ENCODE data around the gene MEGF6. TPM values are rescaled to one million over a fixed set of nuclear protein-coding genes. Genes with fewer than 3 reads are reported as not detected.

The MEGF6 gene
- total RNA-seq, 1 donor from 2014 or later, result 1.3 TPM

DNA sequence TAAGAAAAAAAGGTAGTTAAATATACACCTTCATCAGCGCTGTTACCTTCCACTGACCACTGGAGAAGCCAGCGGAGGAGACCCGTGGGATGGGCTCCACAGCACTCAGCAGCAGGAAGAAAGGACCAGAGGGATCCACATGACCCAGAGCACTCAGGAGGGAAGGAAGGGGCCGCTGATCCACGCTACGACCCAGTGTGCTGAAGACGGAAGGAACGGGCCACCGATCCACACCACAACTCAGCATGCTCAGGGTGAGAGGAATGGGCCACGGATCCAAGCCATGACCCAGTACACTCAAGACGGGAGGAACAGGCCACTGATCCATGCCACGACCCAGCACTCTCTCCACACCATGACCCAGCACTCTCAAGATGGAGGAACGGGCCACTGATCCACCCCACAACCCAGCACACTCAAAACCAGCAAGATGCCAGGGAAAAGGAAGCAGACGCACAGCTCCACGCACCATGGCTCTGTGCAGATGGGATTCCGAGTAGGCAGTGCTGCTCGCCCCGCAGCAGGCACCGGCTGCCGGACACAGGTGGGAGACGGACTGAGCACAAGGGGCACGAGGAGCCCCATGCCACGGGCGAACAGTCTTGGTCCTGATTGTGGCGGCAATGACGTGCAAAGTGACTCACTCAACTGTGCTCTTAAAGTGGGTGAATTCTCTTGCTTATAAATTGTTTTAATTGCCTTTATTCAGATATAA, 29.9 kb upstream of the MEGF6 start:
- no peak overlapping the region for H3K4me3 ChIP-seq (ENCODE audit: low read depth, low read length)
- no peaks in the 10 kb centered on the region for H3K27me3 ChIP-seq (ENCODE audit: control insufficient read depth, insufficient read depth, low read length)
- DNase-seq (ENCODE audit: low read depth) (no peak), FAIRE-seq (no peak)
- H3K36me3 ChIP-seq (ENCODE audit: control insufficient read depth, insufficient read depth, low read length), result peaks cover 9% of the 10 kb centered on the region
- TF ChIP-seq, protein P1, sequence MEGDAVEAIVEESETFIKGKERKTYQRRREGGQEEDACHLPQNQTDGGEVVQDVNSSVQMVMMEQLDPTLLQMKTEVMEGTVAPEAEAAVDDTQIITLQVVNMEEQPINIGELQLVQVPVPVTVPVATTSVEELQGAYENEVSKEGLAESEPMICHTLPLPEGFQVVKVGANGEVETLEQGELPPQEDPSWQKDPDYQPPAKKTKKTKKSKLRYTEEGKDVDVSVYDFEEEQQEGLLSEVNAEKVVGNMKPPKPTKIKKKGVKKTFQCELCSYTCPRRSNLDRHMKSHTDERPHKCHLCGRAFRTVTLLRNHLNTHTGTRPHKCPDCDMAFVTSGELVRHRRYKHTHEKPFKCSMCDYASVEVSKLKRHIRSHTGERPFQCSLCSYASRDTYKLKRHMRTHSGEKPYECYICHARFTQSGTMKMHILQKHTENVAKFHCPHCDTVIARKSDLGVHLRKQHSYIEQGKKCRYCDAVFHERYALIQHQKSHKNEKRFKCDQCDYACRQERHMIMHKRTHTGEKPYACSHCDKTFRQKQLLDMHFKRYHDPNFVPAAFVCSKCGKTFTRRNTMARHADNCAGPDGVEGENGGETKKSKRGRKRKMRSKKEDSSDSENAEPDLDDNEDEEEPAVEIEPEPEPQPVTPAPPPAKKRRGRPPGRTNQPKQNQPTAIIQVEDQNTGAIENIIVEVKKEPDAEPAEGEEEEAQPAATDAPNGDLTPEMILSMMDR (IDR thresholded peaks at IDR 0.05; ENCODE audit: insufficient read depth, low read length, severe bottlenecking), result no peak

DNA sequence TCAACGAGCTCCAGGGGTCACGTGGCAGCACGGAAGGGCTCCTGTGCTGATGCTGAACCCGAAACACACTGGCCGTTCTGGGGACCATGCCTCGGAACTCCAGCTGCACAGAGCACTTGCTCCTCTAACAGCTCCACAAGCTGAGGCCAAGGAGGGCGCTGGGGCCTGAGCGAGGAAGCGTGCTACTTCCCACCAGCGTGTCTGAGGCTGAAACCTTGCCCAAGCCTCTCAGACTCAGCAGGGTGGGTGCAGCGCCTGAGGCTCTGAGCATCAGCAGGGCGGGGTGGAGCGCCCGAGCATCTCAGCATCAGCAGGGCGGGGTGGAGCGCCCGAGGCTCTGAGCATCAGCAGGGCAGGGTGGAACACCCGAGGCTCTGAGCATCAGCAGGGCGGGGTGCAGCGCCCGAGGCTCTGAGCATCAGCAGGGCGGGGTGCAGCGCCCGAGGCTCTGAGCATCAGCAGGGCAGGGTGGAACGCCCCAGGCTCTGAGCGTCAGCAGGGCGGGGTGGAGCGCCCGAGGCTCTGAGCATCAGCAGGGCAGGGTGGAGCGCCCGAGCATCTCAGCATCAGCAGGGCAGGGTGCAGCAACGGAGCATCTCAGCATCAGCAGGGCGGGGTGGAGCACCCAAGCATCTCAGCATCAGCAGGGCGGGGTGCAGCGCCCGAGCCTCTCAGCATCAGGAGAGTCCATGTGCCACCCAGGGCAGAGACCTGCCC, 29.0 kb upstream of the MEGF6 start:
- Histone ChIP-seq H3K36me3 (ENCODE audit: control insufficient read depth, insufficient read depth, low read length) (peaks cover 9% of the 10 kb centered on the region), H3K4me3 (ENCODE audit: low read depth, low read length) (no peak overlapping the region), H3K27me3 (ENCODE audit: control insufficient read depth, insufficient read depth, low read length) (no peaks in the 10 kb centered on the region)
- no peak for DNase-seq (ENCODE audit: low read depth)
- TF ChIP-seq, protein P1 (IDR thresholded peaks at IDR 0.05; ENCODE audit: insufficient read depth, low read length, severe bottlenecking), result no peak
- FAIRE-seq, result no peak

DNA sequence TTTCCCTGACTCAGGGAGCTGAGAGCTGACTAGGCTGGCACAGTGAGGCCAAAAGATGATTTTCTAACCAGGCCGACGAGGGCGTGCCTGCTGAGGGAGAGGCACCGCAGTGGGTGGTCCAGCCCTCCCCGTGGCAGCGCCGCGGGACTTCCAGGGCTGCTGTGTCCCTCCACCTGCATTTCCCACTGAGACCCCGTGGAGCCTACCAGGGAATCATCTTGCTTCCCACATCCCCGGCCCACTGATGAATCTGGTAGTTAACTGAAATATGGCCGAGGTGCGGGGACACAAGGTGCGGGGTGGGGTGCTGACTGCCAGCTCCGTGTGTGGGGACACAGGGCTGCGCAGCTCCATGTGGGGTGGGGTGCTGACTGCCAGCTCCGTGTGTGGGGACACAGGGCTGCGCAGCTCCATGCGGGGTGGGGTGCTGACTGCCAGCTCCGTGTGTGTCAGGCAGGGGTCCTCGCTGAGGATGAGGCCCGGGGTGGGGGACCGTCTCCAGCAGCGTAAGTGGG, 28.1 kb upstream of the MEGF6 start:
- Histone ChIP-seq H3K36me3 (ENCODE audit: control insufficient read depth, insufficient read depth, low read length) (peaks cover 12% of the 10 kb centered on the region), H3K27me3 (ENCODE audit: control insufficient read depth, insufficient read depth, low read length) (no peaks in the 10 kb centered on the region), H3K4me3 (ENCODE audit: low read depth, low read length) (no peak overlapping the region)
- TF ChIP-seq, protein P1 (IDR thresholded peaks at IDR 0.05; ENCODE audit: insufficient read depth, low read length, severe bottlenecking), result no peak
- FAIRE-seq (no peak), DNase-seq (ENCODE audit: low read depth) (no peak)

DNA sequence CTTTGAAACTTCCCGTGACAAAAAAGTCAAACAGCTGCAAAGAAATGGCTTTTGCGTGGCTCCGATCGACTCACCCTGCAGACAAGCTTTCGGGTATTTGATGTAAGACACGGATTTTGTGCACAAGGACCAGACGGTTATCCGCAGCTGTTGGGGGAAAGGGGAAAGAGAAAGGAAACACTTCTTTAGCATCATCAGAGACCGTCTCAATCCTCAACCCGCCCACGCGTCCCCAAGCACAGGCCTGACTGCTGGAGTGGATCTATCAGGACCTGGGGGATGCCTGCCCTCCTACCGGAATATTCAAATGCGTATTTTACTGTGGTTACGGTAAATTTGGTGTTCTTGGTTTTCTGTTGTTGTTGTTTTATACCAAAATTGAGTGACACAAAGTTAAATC, 27.4 kb upstream of the MEGF6 start:
- TF ChIP-seq, protein P1 (IDR thresholded peaks at IDR 0.05; ENCODE audit: insufficient read depth, low read length, severe bottlenecking), result no peak
- H3K36me3 ChIP-seq (ENCODE audit: control insufficient read depth, insufficient read depth, low read length), result peaks cover 15% of the 10 kb centered on the region
- DNase-seq (ENCODE audit: low read depth) (no peak), FAIRE-seq (no peak)
- H3K4me3 ChIP-seq (ENCODE audit: low read depth, low read length), result no peak overlapping the region
- no peaks in the 10 kb centered on the region for H3K27me3 ChIP-seq (ENCODE audit: control insufficient read depth, insufficient read depth, low read length)

DNA sequence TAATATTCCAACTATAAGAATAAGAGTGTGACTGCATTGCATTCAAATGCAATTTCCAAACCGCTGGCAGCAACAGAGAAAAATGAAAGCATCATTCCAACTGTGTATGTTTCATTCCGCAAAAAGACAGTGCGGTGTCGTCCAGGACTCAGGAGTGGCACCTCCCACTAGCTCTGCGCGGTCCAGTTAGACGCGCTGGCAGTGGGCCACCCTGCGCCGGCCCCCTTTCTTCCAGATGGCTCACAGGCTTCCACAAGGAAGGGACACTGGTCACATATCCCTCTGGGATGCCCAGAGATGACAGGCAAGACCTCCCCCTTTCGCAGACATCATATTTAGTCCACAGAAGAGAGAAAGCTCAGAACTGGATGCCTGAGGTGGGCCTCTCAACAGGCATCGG, 26.7 kb upstream of the MEGF6 start:
- TF ChIP-seq, protein P1 (IDR thresholded peaks at IDR 0.05; ENCODE audit: insufficient read depth, low read length, severe bottlenecking), result no peak
- DNase-seq (ENCODE audit: low read depth) (no peak), FAIRE-seq (no peak)
- Histone ChIP-seq H3K27me3 (ENCODE audit: control insufficient read depth, insufficient read depth, low read length) (no peaks in the 10 kb centered on the region), H3K4me3 (ENCODE audit: low read depth, low read length) (no peak overlapping the region), H3K36me3 (ENCODE audit: control insufficient read depth, insufficient read depth, low read length) (peaks cover 19% of the 10 kb centered on the region)
